H7 (cell line): Measurements from ENCODE around the gene C1QTNF1. TPM values are rescaled to one million over a fixed set of nuclear protein-coding genes. Genes with fewer than 3 reads are reported as not detected.

Source experiments
- DNase-seq: peaks from one replicate; pipeline ENCODE4 v3.0.0; 2012
- H3K27me3 ChIP-seq: 2 replicates; pipeline ENCODE4 v1.6.0; 2011; ENCODE audit warnings: mild to moderate bottlenecking, low read length; ENCODE audit not compliant: control insufficient read depth, insufficient read depth
- H3K36me3 ChIP-seq: replicated peaks from 2 replicates; pipeline ENCODE4 v1.5.1; 2011; ENCODE audit warnings: low read length; ENCODE audit not compliant: control insufficient read depth, insufficient read depth
- H3K4me3 ChIP-seq: 2 replicates; pipeline ENCODE4 v1.5.1; 2011; ENCODE audit warnings: low read depth, mild to moderate bottlenecking, control low read depth, low read length, moderate library complexity; ENCODE audit not compliant: insufficient read depth
- total RNA-seq: library from RNA; depleted of rRNA; stranded (reverse); fragments of >200 nt; shearing (Covaris generic); gene quantifications from 2 replicates; pipeline ENCODE4 v1.2.3, GENCODE V29; 2014; rRNA removed

The C1QTNF1 gene
- total RNA-seq = 0.28 and 0.67 TPM in 2 replicates

GRCh38 chr17:79023886-79024771 lies at the start of gene C1QTNF1:
Gene C1QTNF1 (plus strand): TSS chr17:79024169. CDS start chr17:79043969, 19,800 bp downstream.
- H3K27me3 ChIP-seq = peaks cover 55% of the 10 kb centered on the region
- peak; percentile 96 for DNase-seq

GRCh38 chr17:78974635-78975591 lies 49.1 kb upstream of the C1QTNF1 start:
- H3K27me3 ChIP-seq = no peaks in the 10 kb centered on the region
- H3K36me3 ChIP-seq = no peaks in the 10 kb centered on the region
- H3K4me3 ChIP-seq = no peak overlapping the region
- DNase-seq = peak; percentile 64

More at GRCh38 chr17:79023886-79024771, at the start of gene C1QTNF1:
- H3K36me3 ChIP-seq = no peaks in the 10 kb centered on the region
- peak within 1 kb of the TSS; percentile 50 for H3K4me3 ChIP-seq

- no peak overlapping the region for H3K4me3 ChIP-seq
- no peaks in the 10 kb centered on the region for H3K36me3 ChIP-seq
- H3K27me3 ChIP-seq = no peaks in the 10 kb centered on the region
- DNase-seq = no peak
These were observed 46.9 kb upstream of the C1QTNF1 start for GRCh38 chr17:78976907-78977680.

- no peaks in the 10 kb centered on the region for H3K27me3 ChIP-seq
- H3K36me3 ChIP-seq = no peaks in the 10 kb centered on the region
- DNase-seq = no peak
- H3K4me3 ChIP-seq = no peak overlapping the region
These were observed 46.4 kb upstream of the C1QTNF1 start for GRCh38 chr17:78977681-78977943.

- Histone ChIP-seq H3K27me3 (no peaks in the 10 kb centered on the region), H3K4me3 (no peak overlapping the region), H3K36me3 (no peaks in the 10 kb centered on the region)
- DNase-seq = no peak
These were observed 45.7 kb upstream of the C1QTNF1 start for GRCh38 chr17:78977997-78978973.

GRCh38 chr17:78979780-78980623 lies 44.0 kb upstream of the C1QTNF1 start, which contains the start of gene LGALS3BP:
Gene LGALS3BP (minus strand): TSS chr17:78979923. CDS start chr17:78977191, 2,732 bp downstream.
- H3K4me3 ChIP-seq = peak within 1 kb of the TSS; percentile 21; the same call in 1 of the 2 replicates
- H3K36me3 ChIP-seq = no peaks in the 10 kb centered on the region
- DNase-seq = peak; percentile 95
- H3K27me3 ChIP-seq = no peaks in the 10 kb centered on the region

- no peaks in the 10 kb centered on the region for H3K36me3 ChIP-seq
- H3K27me3 ChIP-seq = no peaks in the 10 kb centered on the region
- DNase-seq = no peak
- H3K4me3 ChIP-seq = no peak overlapping the region
These were observed 43.4 kb upstream of the C1QTNF1 start for GRCh38 chr17:78980624-78980972.

- Histone ChIP-seq H3K36me3 (no peaks in the 10 kb centered on the region), H3K4me3 (no peak overlapping the region), H3K27me3 (no peaks in the 10 kb centered on the region)
- DNase-seq = no peak
These were observed 42.7 kb upstream of the C1QTNF1 start for GRCh38 chr17:78981010-78981888.

- no peak for DNase-seq
These were observed 38.6 kb upstream of the C1QTNF1 start for GRCh38 chr17:78985395-78985794.

GRCh38 chr17:78986048-78986648 lies 37.8 kb upstream of the C1QTNF1 start:
- Histone ChIP-seq H3K27me3 (no peaks in the 10 kb centered on the region), H3K4me3 (no peak overlapping the region)
- DNase-seq = no peak

More at GRCh38 chr17:78985395-78985794, 38.6 kb upstream of the C1QTNF1 start:
- Histone ChIP-seq H3K36me3 (no peaks in the 10 kb centered on the region; the same call in 1 of the 2 replicates), H3K27me3 (no peaks in the 10 kb centered on the region), H3K4me3 (no peak overlapping the region)

GRCh38 chr17:78986649-78987328 lies 37.2 kb upstream of the C1QTNF1 start:
- H3K4me3 ChIP-seq = peak overlapping the region; percentile 11; the same call in 1 of the 2 replicates
- DNase-seq = no peak
- no peaks in the 10 kb centered on the region; the same call in 1 of the 2 replicates for H3K36me3 ChIP-seq
- no peaks in the 10 kb centered on the region for H3K27me3 ChIP-seq

More at GRCh38 chr17:78986048-78986648, 37.8 kb upstream of the C1QTNF1 start:
- no peaks in the 10 kb centered on the region; the same call in 1 of the 2 replicates for H3K36me3 ChIP-seq
